ENCODE measurements around the gene CAB39. TPM values are rescaled to one million over a fixed set of nuclear protein-coding genes. Genes with fewer than 3 reads are reported as not detected.
"Not testable (repeated sequence)": the region's sequence is repeated elsewhere in the genome, so short reads cannot be mapped to it uniquely, and the experiment has no call there.

CAB39 gene
- total RNA-seq, 4 donors from 2014 or later: 61.2 to 110 (median 90.3) TPM

DNA sequence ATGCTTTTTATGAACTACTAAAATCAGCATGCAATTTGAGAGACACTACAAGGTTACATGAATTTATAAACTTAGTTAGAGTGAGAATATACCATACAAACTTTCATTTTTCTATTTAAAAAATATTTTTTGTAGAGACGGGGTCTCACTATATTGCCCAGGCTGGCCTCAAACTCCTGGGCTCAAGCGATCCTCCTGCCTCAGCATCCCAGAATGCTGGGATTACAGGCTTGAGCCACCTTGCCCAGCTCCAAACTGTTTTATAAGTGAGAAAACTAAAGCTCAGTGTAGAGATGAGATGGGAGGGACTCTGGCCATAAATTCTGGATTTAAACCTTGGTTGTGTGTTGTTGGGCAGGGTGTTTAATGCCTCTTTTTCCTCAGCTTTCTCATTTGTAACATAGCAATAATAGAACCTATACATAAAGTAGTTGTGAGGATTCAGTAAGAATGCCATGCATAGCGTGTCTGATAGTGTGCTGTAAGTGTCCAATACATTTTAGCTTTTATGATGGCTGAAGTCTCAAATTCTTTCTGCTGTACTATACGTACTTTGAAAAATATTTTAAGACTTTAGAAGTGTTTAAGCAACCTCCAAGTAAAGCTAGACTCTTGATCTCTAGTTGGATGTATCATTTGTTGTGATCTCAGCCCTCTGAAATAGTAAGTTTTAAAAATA lies 9.7 kb downstream of the CAB39 start:
- ATAC-seq (ENCODE audit: low FRiP score): no peak
- no peak for DNase-seq (ENCODE audit: low spot score)

DNA sequence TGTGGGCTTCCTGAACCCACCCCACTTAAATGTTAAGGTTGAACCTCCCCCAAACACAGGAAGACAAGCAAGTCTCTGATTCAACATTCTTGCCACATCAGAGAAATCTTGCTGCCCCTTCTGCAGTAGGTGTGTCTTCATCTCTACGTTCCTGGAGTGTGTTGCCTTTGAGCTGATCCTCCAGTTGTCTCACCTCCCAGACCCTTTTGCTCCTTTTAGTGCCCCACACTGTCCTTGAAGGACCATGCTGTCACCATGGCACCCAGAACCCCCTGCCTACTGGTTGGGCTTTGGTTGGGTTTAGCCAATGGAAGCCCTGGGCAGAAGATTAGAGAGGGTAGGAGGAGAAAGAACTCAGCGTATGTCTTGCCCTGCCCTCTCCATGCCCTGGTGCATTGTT lies 10.7 kb downstream of the CAB39 start:
- DNase-seq (ENCODE audit: low spot score): no peak

More for the DNA sequence above, 9.7 kb downstream of the CAB39 start:
- TF ChIP-seq, protein P1, sequence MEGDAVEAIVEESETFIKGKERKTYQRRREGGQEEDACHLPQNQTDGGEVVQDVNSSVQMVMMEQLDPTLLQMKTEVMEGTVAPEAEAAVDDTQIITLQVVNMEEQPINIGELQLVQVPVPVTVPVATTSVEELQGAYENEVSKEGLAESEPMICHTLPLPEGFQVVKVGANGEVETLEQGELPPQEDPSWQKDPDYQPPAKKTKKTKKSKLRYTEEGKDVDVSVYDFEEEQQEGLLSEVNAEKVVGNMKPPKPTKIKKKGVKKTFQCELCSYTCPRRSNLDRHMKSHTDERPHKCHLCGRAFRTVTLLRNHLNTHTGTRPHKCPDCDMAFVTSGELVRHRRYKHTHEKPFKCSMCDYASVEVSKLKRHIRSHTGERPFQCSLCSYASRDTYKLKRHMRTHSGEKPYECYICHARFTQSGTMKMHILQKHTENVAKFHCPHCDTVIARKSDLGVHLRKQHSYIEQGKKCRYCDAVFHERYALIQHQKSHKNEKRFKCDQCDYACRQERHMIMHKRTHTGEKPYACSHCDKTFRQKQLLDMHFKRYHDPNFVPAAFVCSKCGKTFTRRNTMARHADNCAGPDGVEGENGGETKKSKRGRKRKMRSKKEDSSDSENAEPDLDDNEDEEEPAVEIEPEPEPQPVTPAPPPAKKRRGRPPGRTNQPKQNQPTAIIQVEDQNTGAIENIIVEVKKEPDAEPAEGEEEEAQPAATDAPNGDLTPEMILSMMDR (IDR thresholded peaks at IDR 0.05): no peak

DNA sequence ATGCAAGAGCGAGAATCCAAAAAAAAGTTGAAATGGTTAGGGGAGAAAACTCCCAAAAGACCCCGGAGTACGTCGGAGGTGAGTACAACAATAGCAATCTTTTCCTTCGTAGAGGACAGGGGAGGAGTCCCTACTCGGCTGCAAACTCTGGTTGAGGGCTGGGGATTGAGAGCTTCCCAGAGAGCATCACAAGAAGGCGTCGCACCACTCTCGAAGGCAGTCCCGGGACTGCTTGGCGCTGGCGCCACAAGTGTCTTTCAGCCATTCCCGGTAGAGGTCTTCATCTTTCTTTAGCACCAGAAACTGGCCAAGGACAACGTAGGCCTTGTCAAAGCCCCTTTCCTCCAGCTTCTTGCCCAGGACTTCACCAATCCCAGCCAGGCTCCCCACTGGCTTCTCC lies 12.3 kb downstream of the CAB39 start:
- not testable (repeated sequence) for ATAC-seq (ENCODE audit: low FRiP score); DNase-seq (ENCODE audit: low spot score)

More for the DNA sequence above, 10.7 kb downstream of the CAB39 start:
- TF ChIP-seq, protein P1 (IDR thresholded peaks at IDR 0.05): no peak
- ATAC-seq (ENCODE audit: low FRiP score): peak; percentile 44

DNA sequence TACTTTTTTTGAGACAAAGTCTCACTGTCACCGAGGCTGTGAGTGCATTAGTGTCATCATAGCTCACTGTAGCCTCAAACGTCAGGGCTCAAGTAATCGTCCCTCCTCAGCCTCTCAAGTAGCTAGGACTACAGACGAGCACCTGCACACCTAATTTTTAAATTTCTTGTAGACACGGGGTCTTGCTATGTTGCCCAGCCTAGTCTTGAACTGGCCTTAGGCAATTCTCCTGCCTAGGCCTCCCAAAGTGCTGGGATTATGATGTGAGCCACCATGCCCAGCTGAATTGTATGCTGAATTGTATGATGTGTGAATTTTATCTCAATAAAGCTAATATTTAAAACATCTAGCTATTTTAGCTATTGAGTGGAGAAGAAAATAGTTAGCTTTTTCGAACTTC lies 18.9 kb downstream of the CAB39 start:
- ATAC-seq (ENCODE audit: low FRiP score) (no peak), DNase-seq (ENCODE audit: low spot score) (no peak)
- TF ChIP-seq, protein P1 (IDR thresholded peaks at IDR 0.05): no peak

DNA sequence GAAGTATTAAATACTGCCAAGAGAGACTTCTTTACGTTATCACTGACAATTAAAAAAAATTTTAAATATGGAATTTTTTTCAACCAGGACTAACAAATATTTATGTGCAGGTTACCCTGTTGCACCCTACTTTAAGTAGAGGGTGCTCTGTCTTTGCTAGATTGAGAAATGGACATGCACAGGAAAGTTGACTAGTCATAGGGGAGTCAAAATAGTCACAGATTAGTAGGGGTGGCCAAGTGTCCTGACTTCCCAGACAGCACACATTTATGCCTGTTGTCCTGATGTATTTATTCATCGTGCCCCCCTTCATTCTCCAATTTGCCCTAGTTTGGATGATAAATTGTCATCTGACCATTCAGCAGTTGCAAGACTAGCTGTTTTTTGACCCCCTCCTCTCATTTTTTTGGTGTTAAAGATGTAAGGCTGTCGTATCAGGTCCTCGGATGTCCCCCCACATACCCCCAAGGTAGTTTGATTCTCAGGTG lies 20.3 kb downstream of the CAB39 start:
- TF ChIP-seq, protein P1 (IDR thresholded peaks at IDR 0.05): no peak
- no peak for DNase-seq (ENCODE audit: low spot score)
- no peak for ATAC-seq (ENCODE audit: low FRiP score)

DNA sequence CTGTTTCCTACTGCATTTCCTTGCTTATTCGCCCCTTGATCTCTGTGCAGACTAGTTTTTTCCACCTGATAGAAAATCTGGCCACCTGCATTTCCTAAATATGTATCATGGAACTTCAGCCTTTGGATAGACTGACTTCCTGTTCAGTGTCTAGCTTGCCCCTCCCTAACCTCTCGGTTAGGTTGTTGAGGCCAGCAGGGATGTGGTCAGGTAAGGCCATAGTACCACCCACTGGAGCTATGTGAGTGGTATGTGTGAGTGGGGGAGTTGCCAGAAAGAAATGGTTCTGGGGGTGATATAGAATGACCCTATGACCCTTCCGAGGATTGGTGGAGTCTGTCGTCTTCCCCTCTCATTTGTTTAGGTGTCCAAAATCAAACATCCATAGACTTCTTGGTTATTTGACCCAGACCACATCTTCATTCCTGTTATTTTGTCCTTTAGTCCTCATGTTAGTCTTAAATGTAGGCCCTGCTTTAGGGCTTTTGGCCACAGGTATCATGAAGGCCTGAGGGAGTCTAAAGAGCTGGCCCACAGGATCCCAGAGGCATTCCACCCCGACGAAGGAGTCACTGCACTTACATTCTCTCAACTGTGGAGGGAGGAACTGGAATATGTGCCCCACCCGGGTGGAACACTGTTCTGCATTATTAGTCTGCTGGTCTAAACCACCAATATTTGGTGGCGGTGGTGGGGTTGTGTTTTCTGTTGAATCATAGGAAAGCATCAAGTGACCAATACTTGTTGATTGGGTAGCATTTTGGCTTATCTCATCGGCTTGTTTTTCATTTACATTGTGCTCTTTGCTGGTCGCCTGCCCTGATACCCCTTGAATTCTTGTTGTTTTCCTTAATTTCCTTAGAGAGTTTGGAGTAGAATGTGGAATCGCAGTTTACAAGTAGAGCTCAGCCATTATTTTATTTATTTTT lies 21.9 kb downstream of the CAB39 start:
- TF ChIP-seq, protein P1 (IDR thresholded peaks at IDR 0.05): no peak
- ATAC-seq (ENCODE audit: low FRiP score): no peak

DNA sequence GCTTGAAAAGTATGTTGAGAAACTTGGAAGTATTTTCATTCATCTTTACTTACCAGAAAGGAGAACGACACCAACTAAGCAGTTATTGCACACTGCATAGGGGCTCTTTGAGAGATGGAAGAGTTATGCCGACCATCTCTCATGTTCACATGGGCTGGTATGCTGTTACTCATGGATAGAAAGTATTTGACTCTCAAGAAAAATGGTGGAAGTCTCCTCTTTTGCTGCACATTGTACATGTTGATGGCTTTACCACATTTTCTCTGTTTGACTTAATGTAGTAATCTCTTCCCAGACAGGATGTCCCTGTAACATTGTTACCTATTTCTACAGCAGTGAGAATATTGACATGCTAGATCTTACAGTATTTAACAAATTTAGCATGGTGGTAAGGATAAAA lies 23.2 kb downstream of the CAB39 start:
- no peak for DNase-seq (ENCODE audit: low spot score)
- TF ChIP-seq, protein P1 (IDR thresholded peaks at IDR 0.05): no peak
- ATAC-seq (ENCODE audit: low FRiP score): no peak

More for the DNA sequence above, 21.9 kb downstream of the CAB39 start:
- DNase-seq (ENCODE audit: low spot score): no peak

All from omental fat pad (tissue), 4 donors.